Superior temporal gyrus (tissue), 1 donor: Measurements from ENCODE around the gene SWSAP1.
"Not testable (repeated sequence)": the region's sequence is repeated elsewhere in the genome, so short reads cannot be mapped to it uniquely, and the experiment has no call there.

Experiments
- DNase-seq: peaks from one replicate; pipeline ENCODE4 v3.0.0-alpha.2; 2016; ENCODE audit errors: extremely low spot score

SWSAP1 gene

DNA sequence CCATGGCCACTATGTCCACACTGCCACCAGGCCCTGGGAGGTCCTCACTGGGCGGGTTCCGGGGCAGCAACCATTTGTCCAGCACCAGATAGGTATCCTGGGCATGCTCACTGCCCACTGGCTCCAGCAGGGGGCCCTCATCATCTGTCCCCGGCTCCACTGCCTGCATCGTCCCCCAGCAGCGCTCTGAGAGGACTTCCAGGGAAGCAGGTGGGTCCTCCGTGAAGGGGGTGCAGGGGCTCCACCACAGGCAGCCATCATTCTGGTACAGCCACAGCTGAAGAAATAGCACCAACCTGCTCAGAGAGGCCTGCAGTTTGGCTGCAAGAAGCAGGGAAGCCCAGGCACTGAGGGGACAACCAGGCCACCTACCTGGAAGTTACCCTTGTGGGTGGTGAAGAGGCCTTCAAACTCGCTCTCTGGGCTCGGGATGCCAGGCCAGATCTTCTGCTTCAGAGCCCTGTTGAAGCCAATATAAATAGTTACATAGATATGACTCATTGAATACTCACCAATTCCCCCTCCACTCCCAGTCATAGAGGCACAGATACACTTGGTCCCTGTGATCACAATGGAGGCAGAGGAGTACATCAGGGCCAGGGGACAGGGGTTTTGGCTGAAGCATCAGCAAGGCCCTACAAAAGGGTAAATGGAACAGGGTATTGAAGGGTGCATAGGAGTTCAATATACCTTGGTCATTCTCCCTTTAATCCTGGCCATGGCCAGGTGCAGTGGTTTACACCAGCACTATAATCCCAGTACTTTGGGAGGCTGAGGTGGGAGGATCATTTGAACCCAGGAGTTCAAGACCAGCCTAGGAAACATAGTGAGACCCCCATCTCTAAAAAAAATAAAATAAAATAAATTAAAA is 4.1 kb downstream of the SWSAP1 start:
- DNase-seq: peak; percentile 51

DNA sequence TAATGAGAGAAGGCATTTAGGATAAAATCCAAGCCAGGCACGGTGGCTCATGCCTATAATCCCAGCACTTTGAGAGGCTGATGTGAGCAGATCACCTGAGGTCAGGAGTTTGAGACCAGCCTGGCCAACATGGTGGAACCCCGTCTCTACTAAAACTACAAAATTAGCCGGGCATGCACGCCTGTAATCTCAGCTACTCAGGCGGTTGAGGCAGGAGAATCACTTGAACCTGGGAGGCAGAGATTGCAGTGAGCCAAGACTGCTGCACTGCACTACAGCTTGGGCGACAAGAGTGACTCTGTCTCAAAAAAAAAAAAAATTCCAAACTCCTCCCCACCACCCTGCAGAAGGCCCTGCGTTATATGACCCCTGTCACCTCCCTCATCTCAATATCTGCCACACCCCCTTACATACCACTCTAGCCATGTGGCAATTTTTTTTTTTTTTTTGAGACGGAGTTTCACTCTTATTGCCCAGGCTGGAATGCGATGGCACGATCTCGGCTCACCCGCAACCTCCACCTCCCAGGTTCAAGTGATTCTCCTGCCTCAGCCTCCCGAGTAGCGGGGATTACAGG is 4.9 kb downstream of the SWSAP1 start:
- not testable (repeated sequence) for DNase-seq

DNA sequence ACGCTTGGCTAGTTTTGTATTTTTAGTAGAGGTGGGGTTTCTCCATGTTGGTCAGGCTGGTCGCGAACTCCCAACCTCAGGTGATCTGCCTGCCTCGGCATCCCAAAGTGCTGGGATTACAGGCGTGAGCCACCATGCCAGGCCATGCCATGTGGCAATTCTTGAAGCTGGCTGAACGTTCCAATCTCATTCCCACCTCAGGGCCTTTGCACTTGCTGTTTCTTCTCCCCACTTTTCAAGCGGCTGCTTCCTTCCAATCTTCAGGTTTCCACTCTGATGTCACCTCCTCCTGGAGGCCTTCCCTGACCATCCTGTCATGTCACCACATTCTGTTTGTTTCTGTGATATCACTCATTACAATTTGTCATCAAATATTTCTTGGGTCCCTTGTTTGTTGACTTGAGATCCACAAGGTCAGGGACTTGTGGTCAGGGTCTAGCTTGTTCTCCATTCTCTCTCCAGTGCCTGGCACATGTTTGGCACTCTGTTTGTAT is 5.4 kb downstream of the SWSAP1 start:
- DNase-seq: no peak

DNA sequence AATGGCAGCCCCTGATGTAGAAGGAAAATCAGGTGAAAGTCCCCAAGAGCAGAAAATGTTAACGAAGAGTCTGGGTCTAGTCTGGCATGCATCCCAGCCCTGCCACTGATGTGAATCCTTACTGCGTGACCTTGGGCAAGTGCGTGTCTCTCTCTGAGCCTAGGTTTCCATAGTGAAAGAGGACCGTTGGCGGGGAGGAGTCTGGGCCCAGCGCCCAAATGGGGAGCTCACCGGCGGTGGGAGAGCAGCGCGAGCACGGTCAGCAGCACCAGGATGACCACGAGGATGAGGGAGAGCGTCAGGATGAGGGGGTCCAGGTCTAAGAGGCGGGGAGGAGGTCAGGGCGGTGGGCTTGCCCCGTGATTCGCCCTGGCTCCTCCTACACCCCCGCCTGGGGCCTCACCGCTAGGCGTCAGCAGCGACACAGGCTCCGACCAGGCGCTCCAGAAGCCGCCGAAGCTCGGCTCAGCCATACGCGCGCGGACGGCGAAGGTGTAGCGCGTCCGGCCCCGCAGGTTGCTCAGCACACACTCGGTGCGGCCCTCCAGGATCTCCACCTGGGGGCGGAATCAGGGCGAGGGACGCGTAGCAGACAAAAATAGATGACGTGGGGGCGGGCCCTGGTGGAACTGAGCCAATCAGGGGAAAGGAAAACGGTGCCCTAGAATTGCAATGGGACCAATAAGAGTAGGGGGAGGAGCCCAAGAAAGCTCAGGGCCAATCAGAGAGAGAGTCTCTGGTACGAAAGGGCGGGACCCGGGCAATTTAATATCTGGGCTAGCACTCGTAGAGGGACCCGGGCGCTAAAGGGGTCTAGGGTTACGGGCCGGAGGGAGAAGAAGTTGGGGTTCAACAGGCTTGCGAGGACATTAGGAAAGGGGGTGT is 6.4 kb downstream of the SWSAP1 start:
- DNase-seq: peak; percentile 98

DNA sequence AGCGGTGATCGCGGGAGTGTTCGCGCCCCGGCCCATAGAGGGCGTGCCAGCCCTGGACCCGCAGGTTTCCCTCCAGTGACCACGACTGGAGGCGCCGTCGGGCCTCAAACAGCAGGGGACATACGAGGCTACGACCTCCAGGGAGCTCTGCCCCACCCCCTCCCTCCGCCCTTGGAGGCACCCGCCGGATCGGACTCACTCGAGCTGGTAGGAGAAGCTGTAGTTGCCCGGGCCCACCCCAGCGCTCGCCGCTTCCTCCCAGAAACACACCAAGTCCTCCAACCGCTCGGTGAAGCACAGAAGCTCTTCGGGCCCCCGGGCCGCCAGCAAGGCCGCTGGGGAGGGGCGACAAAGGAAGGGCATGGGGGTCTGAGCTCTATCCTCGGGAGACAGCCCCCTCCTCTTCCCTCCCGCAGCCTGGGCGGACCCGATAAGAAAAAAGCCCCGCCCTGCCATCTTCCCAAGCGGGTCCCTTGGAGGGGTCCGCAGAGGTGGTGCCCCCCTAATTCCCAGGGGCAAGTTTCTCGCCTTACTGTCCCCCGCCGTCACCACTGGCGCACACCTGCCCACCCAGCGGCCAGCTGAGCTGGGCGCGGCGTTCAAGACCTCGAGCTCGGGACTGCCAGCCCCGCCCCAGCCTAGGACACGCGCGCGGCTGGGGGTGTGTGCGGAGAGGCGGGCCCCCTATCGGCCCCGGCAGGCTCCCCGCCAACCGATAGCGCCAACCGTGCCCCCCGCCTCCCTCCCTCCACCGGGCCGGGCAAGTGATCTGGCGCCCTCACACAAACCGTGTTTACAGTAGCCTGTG is 8.6 kb downstream of the SWSAP1 start:
- no peak for DNase-seq

DNA sequence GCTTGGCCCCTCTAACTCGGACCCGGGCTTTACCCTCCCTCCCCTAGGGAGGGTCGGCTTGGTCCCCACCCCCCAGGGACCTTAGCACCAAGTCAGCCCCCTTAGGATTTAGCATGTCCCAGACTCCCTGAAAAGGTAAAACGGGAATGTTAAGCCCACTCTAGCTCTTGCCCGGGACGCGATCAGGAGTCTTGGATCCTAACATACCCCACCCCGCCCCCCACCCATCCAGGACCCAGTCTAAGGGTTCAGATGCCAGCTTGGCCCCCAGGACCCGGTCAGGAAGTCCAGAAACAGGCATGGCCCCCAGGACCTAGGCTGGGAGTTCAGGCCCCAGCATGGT is 9.2 kb downstream of the SWSAP1 start:
- DNase-seq: no peak

DNA sequence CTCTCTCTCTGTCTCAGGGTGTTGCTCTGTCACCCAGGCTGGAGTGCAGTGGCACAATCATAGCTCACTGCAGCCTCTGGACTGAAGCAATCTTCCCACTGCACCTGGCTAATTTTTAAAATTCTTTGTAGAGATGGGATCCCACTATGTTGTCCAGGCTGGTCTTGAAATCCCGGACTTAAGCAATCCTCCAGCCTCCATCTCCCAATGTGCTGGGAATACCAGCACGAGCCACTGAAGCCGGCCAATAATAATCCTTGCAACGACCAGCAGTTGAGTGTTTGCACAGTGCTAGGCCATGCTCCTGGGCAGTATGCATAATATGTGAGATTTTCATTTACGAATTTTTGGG is 10.3 kb downstream of the SWSAP1 start:
- DNase-seq: no peak

DNA sequence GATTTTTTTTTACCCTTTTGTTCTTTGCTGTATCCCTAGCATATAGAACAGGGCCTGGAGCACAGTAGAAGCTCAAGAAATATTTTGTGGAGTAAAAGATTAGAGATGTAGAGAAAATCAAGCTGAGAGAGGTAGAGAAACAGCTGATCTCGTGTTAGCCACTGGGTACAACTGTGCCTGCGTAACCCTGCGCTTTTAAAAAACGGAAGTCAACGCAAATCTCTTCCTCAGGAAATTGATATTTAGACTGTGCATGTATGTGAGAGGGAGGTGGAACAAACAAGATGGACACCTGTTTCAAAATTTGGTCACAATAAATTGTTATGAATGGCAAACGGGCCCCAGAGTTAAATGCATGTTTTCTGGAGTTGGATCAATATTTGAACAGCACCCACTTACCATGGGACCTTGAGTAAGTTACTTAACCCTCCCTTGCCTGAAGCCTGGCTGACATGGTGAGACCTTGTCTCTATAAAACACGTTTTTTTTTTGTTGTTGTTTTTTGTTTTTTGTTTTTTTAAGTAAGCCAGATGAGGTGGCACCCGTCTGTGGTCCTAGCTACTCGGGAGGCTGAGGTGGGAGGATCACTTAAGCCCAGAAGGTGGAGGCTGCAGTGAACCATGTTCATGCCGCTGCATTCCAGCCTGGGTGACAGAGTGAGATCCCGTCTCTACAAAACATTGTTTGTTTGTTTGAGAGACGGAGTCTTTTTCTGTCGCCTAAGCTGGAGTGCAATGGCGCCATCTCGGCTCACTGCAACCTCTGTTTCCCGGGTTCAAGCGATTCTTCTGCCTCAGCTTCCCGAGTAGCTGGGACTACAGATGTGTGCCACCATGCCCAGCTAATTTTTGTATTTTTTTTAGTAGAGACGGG is 12.9 kb downstream of the SWSAP1 start:
- no peak for DNase-seq

DNA sequence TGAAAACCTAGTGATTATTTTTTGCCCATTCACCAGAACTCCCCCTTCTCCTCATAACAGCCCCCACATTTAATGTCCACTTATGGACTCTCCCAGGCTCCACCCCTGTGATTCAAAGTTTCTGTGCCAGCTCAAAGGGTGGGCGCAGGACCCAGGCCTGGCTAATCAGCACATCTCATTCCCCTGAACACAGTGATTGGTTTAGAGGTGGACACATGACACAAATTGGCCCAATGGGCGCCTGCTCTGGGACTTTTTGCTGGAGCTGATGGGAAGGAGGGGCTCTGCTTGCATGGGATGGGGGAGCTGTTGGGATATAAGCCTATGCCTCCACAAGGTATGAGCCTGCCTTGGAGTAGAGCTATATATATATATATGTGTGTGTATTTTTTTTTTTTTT is 15.9 kb downstream of the SWSAP1 start:
- no peak for DNase-seq

DNA sequence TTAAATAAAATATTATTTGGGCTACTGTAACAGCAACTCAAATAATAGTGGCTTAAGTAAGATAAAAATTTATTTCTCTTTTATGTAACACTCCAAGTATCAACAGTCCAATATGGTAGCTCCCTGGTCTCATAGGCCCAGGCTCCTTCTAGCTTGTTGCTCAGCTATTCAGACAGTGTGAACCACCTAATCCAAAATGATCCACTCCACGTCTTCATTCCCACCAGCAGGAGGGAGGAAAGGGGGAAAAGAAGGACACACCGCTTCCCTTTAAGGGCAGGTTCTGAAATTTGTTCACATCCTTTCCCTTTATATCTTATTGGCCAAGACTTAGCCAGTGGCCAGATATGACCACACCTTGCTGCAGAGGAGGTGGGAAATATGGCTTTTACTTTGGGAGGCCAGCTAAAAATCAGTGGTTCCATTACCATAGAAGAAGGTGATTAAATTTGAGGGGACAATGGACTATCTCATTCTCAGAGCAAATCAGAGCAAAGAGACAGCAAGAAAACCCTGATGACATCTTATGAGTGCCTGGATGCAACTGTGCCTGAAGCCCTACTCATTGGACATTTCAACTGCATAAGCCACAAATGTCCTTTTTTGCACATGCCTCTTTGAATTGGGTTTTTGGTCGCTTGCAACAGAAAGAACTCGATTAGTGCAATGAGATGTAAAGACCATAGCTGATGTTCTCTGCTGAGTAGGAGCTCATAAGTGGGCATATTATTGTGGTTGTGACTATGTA is 16.6 kb downstream of the SWSAP1 start:
- DNase-seq: no peak

DNA sequence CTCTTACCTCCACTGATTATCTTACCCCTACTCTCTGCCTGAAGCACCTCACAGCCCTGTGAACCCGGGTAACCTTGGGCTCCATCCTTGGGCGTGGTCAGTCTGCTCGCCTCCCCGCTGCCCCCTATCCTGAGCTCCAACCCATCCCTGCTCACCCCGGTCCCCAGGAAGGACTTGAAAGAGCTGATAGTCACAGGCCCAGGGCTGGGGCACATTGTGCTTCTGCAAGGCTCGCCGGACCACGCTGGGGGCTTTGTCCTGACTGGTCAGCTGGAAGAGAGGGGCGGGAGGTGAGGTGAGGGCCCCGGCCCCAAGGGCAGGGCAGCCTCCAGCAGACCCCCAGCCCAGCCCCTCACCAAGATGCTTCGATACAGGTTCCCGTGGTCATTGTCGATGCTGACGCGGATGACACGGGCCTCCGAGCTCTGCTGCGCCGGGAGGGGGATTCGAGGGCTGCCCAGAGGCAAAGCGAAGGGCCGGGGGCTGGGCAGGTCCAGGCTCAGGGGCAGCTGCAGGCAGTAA is 22.7 kb downstream of the SWSAP1 start:
- no peak for DNase-seq

DNA sequence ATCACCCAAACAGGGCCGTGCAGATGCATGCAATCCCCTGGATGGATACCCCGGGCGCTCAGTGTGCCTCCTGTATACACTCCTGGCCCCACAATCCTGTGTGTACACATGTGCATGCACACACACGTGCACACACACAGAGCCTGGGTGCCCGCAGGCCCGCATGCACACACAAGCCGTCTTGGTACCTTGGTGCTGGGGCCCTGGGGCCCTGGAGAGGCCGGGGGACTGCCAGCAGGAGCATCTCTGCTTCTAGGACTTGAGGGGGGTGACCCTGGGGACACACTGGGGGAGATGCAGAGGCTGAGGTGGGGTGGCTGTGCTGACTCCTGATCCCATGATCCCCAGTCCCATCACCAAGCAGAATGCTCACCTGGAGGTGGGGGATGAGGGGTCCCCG is 25.2 kb downstream of the SWSAP1 start:
- DNase-seq: no peak

DNA sequence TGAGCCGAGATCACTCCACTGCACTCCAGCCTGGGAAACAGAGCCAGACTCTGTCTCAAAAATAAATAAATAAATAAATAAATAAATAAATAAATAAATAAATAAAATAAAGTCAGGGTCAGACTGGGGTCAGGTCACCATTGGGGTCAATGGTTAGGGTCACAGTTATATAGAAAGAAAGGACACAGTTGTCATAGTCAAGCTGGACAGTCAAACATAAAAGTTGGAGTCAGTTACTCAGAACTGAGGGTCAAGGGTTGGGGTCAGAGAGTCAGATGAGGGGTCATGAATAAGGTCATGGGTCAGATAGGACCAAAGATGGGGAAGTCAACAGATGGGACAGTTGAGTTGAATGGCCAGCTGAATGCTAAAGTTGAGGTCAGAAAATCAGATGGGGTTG is 26.3 kb downstream of the SWSAP1 start:
- DNase-seq: no peak

DNA sequence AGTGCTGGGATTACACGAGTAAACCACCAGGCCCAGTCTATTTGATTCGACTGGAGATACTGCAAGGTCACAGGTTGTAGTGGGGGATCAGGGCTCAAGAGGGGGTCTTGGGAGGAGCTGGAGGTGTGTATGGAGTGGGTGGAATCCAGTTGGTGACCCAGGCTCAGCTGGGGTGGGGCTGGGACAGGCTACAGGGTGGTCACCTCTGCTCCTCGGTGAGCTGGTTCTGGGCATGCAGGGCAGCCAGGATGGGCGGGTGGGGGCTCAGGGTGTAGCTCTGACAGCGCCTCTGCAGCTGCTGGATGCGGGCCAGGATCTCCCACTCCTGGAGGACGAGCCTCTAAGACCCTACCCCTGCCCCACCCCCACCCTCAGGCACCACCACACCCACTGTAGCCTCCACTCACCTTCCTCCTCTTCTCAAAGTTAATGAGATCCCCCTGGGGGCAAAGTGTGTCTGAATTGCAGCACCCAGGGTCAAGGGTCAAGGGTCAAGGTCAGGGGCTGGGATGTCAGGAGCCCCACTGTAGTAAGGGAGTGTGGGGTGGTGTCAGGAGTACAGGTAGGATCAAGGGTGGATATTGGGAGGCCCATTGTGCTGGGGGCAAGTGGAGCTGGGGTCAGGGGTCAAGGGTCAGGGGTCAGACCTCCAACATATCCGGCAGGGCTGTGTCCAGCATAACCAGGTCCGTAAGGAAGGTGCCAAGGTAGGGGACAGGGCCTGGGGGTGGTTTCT is 27.5 kb downstream of the SWSAP1 start:
- DNase-seq: no peak

DNA sequence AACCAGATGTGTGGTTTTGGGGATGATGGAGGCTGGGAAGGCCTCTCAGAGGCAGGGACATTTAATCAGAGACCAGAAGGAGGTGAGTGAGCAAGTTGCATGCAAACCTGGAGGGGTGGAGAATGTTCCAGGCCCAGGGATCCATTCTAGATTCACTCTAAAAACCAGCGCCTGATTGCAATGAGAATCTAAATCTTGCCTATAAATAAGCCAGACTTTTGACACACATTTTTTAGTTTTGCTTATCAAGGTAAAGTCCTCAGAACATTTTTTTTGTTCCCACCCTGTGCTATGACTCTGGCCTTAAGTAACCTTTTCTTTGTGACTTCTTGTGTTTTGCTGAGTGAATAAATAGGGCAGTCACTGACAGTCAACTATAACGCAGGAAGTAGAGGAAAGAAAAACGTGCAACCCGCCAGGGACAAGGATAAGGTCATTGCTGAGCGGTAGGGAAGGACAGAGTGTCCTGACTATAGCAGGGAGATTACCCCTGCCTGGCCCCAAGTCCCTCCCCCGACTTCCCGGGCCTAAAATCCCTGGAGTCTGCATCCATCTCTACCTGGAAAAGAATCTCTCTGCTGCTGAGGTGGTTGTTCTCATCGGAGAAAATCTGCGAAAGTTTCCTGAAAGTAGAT is 30.2 kb downstream of the SWSAP1 start:
- DNase-seq: no peak

DNA sequence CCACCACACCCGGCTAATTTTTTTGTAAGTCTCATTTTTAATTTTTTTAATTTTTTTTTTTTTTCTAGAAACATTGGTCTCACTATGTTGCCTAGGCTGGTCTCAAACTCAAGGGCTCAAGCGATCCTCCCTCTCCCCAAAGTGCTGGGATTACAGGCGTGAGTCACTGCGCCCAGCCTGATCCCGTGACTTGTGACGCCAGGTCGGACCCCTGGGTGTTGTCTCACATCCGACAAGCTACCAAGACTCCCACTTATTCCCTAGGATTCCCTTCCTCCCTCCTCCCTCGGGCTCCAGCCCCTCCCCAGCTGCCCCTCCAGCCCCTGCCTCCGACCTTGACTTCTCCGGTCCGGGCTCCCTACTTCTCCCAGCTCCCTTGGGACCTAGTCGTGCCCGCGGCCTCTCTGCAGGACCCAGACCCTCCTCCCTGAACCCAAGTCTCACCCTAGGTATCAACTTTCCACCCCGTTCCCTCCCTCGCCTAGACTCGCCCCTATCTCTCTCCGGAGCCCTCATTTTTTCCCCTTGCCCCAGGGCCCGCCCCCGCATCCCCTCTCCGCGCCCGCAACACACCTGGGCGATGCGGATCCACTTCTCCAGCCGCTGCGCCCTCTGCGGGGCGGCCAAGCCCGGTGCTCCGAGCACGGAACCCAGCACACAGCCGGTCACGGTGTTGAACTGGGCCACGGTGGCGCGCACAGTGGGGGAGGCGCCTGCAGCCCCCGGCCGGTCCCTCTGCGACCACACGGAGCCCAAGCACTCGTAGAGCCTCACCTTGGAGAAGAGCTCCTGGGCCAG is 31.6 kb downstream of the SWSAP1 start:
- DNase-seq: no peak

DNA sequence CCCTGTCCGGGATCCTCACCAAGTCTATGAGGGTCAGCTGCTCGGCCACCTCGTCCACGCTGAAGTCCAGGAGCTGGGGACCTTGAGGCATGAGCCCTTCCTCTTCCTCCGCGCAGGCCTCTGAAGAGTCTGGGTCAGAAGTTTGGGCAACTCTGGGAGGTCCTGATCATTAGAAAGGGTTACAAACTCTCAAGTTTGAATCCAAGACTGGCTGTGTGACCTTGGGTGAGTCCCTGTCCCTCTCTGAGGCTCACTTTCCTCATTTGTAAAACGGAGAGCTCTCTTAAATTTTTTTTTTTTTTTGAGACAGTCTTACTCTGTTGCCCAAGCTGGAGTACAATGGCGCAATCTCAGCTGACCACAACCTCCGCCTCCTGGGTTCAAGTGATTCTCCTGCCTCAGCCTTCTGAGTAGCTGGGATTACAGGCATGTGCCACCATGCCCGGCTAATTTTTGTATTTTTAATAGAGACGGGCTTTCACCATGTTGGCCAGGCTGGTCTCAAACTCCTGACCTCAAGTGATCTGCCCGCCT is 32.3 kb downstream of the SWSAP1 start:
- DNase-seq: not testable (repeated sequence)
